ENCODE data around the gene CHIC1. TPM values are rescaled to one million over a fixed set of nuclear protein-coding genes. Genes with fewer than 3 reads are reported as not detected.

Gene CHIC1
- total RNA-seq (2022; extraction: Qiagen RNA extraction): 3.0 to 6.0 TPM (median 4.5 TPM) in 5 replicates

GRCh38 chrX:73562984-73563737 lies at the start of gene CHIC1:
Gene CHIC1 (plus strand): TSS chrX:73563197. CDS start chrX:73563285, 88 bp downstream.

Other genes with a start within 250 kb of the CHIC1 start
- not detected in 5 replicates for gene CDX4, start 116.1 kb upstream of the CHIC1 start, total RNA-seq (2022; extraction: Qiagen RNA extraction)

Measured in A549 treated with Hydrocortisone at 1 μM for 4 hours (cell line).